ENCODE results near the gene TMEM14A. TPM values are rescaled to one million over a fixed set of nuclear protein-coding genes. Genes with fewer than 3 reads are reported as not detected.

TMEM14A gene
- polyA plus RNA-seq, 1 donor from 2014 or later, result 326 TPM

- Histone ChIP-seq H3K9me2 (ENCODE audit: insufficient read depth, low read length) (no peaks in the 10 kb centered on the region), H3K4me2 (ENCODE audit: low read length) (no peak overlapping the region)
Measured at GRCh38 chr6:52728394-52728793, 57.5 kb downstream of the TMEM14A start.

GRCh38 chr6:52729576-52729975 lies 58.7 kb downstream of the TMEM14A start:
- no peak overlapping the region for H3K4me2 ChIP-seq (ENCODE audit: low read length)
- no peaks in the 10 kb centered on the region for H3K27me3 ChIP-seq (ENCODE audit: insufficient read depth, low read depth, low read length)
- H3K9me3 ChIP-seq (ENCODE audit: low read length), result no peaks in the 10 kb centered on the region
- H3K4me3 ChIP-seq (ENCODE audit: low read length), result no peak overlapping the region
- no peak overlapping the region for H3K27ac ChIP-seq (ENCODE audit: low read length)
- H3F3A ChIP-seq (ENCODE audit: insufficient read depth, low read length, poor library complexity, severe bottlenecking), result no peaks in the 10 kb centered on the region
- TF ChIP-seq MXI1 (conservative IDR thresholded peaks at IDR 0.05; ENCODE audit: poor library complexity, severe bottlenecking) (no peak), CTCF (IDR thresholded peaks at IDR 0.05; ENCODE audit: poor library complexity, severe bottlenecking) (no peak), EP300 (conservative IDR thresholded peaks at IDR 0.05; ENCODE audit: poor library complexity, severe bottlenecking) (no peak), POLR2AphosphoS5 (IDR thresholded peaks at IDR 0.05) (no peak), EZH2 (IDR thresholded peaks at IDR 0.05; ENCODE audit: borderline replicate concordance, insufficient read depth, low read length, poor library complexity, severe bottlenecking) (no peak), SMC3 (conservative IDR thresholded peaks at IDR 0.05; ENCODE audit: poor library complexity) (no peak), REST (IDR thresholded peaks at IDR 0.05; ENCODE audit: borderline replicate concordance) (no peak), TAF1 (IDR thresholded peaks at IDR 0.05; ENCODE audit: low read depth) (no peak), RAD21 (conservative IDR thresholded peaks at IDR 0.05) (no peak)
- H3K9ac ChIP-seq (ENCODE audit: low read length), result no peak overlapping the region
- no peaks in the 10 kb centered on the region for H3K9me2 ChIP-seq (ENCODE audit: insufficient read depth, low read length)
- H4K20me1 ChIP-seq (ENCODE audit: insufficient read depth), result no peaks in the 10 kb centered on the region
- H3K36me3 ChIP-seq (ENCODE audit: insufficient read depth, low read length), result no peaks in the 10 kb centered on the region
- H2AFZ ChIP-seq (ENCODE audit: low read depth, low read length), result no peak overlapping the region
- H3K79me2 ChIP-seq (replicated peaks; ENCODE audit: insufficient read depth, low read length), result no peaks in the 10 kb centered on the region

More at GRCh38 chr6:52728394-52728793, 57.5 kb downstream of the TMEM14A start:
- Histone ChIP-seq H3K79me2 (replicated peaks; ENCODE audit: insufficient read depth, low read length) (no peaks in the 10 kb centered on the region), H3K4me3 (ENCODE audit: low read length) (no peak overlapping the region), H3K27ac (ENCODE audit: low read length) (no peak overlapping the region), H3K36me3 (ENCODE audit: insufficient read depth, low read length) (no peaks in the 10 kb centered on the region), H2AFZ (ENCODE audit: low read depth, low read length) (no peak overlapping the region), H3K9me3 (ENCODE audit: low read length) (no peaks in the 10 kb centered on the region), H3K27me3 (ENCODE audit: insufficient read depth, low read depth, low read length) (no peaks in the 10 kb centered on the region), H4K20me1 (ENCODE audit: insufficient read depth) (no peaks in the 10 kb centered on the region), H3K9ac (ENCODE audit: low read length) (no peak overlapping the region), H3F3A (ENCODE audit: insufficient read depth, low read length, poor library complexity, severe bottlenecking) (no peaks in the 10 kb centered on the region)
- TF ChIP-seq SMC3 (conservative IDR thresholded peaks at IDR 0.05; ENCODE audit: poor library complexity) (no peak), CTCF (IDR thresholded peaks at IDR 0.05; ENCODE audit: poor library complexity, severe bottlenecking) (no peak), POLR2AphosphoS5 (IDR thresholded peaks at IDR 0.05) (no peak), RAD21 (conservative IDR thresholded peaks at IDR 0.05) (no peak), EP300 (conservative IDR thresholded peaks at IDR 0.05; ENCODE audit: poor library complexity, severe bottlenecking) (no peak)

Measured in neural cell (in vitro differentiated cells).